Measurements from ENCODE around the gene ZBTB40.

Gene ZBTB40, protein sequence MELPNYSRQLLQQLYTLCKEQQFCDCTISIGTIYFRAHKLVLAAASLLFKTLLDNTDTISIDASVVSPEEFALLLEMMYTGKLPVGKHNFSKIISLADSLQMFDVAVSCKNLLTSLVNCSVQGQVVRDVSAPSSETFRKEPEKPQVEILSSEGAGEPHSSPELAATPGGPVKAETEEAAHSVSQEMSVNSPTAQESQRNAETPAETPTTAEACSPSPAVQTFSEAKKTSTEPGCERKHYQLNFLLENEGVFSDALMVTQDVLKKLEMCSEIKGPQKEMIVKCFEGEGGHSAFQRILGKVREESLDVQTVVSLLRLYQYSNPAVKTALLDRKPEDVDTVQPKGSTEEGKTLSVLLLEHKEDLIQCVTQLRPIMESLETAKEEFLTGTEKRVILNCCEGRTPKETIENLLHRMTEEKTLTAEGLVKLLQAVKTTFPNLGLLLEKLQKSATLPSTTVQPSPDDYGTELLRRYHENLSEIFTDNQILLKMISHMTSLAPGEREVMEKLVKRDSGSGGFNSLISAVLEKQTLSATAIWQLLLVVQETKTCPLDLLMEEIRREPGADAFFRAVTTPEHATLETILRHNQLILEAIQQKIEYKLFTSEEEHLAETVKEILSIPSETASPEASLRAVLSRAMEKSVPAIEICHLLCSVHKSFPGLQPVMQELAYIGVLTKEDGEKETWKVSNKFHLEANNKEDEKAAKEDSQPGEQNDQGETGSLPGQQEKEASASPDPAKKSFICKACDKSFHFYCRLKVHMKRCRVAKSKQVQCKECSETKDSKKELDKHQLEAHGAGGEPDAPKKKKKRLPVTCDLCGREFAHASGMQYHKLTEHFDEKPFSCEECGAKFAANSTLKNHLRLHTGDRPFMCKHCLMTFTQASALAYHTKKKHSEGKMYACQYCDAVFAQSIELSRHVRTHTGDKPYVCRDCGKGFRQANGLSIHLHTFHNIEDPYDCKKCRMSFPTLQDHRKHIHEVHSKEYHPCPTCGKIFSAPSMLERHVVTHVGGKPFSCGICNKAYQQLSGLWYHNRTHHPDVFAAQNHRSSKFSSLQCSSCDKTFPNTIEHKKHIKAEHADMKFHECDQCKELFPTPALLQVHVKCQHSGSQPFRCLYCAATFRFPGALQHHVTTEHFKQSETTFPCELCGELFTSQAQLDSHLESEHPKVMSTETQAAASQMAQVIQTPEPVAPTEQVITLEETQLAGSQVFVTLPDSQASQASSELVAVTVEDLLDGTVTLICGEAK

GRCh38 chr1:22451702-22452480 is at the start of gene ZBTB40:
TSS of gene ZBTB40 (plus strand) at chr1:22451851. CDS start at chr1:22489949, 38,098 bp downstream.
- peak; percentile 69 to 84 (median 81) for DNase-seq (ENCODE audit: low read depth in 2 of 3, low spot score in 2 of 3)

DNA sequence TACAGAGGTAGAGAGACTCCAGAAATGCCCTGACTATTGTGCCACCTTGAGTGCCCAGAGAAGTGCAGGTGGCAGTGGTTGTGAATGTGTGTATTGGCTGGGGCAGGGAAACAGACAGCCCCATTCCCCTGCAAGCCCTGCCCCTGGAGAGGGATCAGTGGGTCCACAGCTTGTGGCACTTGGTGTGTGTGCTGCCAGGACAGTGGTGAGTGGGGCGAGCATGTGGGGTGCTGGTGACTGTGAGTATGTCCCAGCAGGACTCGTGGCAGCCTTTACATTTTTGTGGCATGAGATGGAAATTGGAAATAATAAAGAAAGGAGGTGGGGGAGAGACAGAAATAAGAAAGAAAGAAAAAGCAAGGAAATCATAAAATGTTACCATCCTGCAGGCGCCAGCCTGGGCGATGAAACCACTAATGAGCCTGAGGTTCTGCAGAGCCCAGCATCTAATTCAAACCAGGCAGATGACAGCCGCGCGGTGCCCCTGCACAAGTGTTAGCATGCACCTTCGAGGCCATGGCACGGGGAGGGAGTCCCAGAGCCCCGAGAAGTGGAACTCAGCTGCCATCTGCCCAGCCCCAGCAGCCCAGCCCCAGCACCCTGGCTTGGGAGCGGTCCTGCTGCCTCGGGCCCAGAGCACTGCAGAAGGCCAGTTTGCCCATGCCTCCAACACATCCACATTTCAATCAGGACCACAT is 49.1 kb upstream of the ZBTB40 start:
- DNase-seq (ENCODE audit: low read depth in 2 of 3, low spot score in 2 of 3), result no peak

- DNase-seq (ENCODE audit: low read depth in 2 of 3, low spot score in 2 of 3), result no peak
These were observed 47.2 kb upstream of the ZBTB40 start for GRCh38 chr1:22404486-22404885.

DNA sequence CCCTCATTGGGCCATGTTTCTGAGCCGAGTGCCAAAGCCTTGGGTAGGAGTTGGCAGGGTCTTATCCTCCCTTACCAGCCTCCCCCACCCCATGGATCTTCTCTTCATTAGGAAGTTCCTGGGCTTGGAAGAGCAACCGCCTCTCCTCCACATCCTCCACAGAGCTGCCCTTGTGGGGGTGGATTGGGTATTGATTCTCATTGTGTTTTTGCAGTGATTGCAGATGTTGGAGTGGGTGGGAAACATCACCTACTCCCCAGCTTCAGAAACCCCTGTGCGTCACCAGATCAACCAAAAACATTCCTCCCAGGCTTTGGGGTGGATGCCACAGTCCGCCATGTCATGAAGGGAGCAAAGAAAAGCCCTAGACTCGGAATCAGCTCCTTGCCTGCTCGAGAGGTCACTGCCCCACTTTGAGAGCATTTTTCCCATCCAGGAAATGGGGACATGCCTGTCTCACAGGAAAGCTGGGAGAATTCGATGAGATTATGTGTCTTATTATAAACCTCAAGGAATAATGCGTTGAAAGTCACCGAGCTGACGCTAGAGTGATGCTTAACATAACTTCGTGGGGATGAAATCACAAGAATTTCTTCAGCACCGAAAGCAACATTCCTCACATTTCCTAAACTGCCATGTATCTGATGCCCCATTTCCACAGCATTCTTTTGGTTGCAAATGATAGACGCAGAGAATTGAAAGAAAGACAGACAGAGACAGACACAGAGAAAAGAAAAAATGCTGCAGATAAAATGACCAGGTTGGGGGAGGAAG is 44.7 kb upstream of the ZBTB40 start:
- DNase-seq (ENCODE audit: low read depth in 2 of 3, low spot score in 2 of 3), result no peak

DNA sequence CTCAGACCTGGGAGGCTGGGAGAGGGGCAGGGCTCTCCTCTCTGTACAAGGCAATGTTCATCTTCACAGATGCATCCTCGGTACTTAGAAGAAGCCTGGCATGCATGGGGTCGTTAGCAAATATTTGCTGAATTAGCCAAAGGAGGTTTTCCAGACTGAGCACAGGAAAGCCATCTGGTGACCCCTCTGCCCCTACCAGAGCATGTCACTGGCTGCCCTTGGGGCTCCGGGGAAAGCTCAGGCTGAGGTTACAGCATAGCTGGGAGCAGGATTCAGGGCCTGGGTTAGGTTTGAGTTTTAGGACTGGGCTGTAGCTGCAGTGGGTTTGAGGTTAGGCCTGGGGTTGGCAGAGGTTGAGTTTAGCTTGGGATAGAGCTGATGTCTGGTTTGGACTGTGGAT is 43.4 kb upstream of the ZBTB40 start:
- DNase-seq (ENCODE audit: low read depth in 2 of 3, low spot score in 2 of 3), result no peak

- DNase-seq (ENCODE audit: low read depth in 2 of 3, low spot score in 2 of 3), result no peak
These were observed 41.2 kb upstream of the ZBTB40 start for GRCh38 chr1:22410401-22410800.

GRCh38 chr1:22410928-22411495 is 40.6 kb upstream of the ZBTB40 start:
- DNase-seq (ENCODE audit: low read depth in 2 of 3, low spot score in 2 of 3), result no peak

GRCh38 chr1:22411589-22411988 is 40.1 kb upstream of the ZBTB40 start:
- DNase-seq (ENCODE audit: low read depth in 2 of 3, low spot score in 2 of 3), result no peak

- DNase-seq (ENCODE audit: low read depth in 2 of 3, low spot score in 2 of 3), result no peak
These were observed 38.5 kb upstream of the ZBTB40 start for GRCh38 chr1:22412932-22413727.

DNA sequence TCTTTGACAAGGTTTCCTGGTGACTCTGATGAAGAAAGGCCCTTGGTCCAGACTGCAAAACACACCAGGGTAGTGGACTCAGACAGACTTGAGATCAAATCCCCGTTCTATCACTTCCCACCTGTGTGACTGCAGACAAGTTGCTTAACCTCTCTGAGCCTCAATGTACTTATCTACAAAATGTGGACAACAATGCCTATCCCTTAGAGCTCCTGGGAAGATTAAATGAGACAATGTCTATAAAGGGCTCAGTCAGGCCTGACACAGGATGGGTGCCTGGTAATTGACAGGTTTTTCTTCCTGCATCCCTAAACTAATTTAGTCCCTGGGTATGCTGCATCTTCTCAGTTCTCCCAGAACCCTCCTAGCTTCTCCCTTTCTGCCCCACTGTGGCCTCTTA is 37.9 kb upstream of the ZBTB40 start:
- DNase-seq (ENCODE audit: low read depth in 2 of 3, low spot score in 2 of 3), result no peak

DNA sequence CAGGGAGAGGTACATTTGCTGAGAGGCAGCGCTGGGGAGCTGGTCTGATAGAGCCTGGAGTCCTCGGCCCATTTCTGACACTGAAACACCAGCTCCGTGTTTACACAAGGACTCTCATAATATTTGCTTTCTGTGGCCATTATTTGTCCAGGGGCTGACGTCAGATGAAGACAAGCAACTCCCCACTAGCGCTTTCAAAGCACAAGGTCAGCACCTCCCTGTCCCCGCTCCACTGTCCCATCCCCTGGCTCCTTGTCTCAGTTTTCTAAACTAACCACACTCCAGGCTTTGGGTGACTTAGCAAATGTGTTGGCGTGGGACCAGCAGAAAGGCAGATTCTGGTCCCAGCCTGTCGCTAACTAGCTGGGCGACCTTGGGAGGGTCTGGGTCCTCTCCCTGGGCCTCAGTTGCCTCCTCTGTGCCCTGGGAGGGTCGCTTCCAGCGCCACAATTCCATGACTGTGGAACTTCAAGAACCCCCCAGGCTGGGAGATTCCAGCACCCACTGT is 37.4 kb upstream of the ZBTB40 start:
- DNase-seq (ENCODE audit: low read depth in 2 of 3, low spot score in 2 of 3), result no peak

DNA sequence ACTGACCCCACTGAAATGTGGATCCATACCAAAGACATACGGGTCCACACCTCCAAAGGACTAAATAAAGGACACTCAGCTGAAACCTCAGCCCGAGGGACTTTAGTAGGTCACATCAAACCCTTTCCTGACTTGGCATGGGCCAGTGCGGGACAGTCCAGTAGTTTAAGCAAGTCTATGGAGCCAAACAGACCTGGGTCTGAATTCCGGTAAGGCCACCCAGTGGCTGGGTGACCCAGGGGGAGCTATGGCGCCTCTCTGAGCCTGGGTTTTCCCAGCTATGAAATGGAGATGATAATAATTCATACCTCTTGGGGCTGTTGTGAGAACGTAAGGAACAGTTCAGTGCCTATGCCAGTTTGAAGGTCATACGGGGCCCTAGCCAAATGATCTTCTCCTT is 36.2 kb upstream of the ZBTB40 start:
- no peak for DNase-seq (ENCODE audit: low read depth in 2 of 3, low spot score in 2 of 3)

GRCh38 chr1:22416555-22417454 is 34.8 kb upstream of the ZBTB40 start:
- peak; percentile 36 to 75 (median 60) for DNase-seq (ENCODE audit: low read depth in 2 of 3, low spot score in 2 of 3)

DNA sequence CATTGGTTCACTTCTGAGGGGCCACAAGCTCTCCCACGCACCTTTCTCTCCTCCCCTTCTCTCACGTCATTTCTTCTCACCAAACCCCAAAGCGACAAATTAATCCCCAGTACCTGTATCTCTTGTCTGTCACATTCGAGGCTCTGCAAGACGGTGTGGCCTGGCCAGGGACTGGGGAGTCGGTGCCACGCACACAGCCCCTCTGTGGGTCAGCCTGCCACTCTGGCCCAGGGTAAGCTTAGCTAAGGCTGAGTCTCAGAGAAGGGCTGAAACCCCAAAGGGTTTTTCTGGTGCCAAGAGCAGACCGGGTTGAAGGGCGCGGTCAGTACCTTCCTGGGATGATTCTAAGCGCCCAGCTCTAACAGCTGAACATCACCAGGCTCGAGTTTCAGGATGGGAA is 34.2 kb upstream of the ZBTB40 start:
- DNase-seq (ENCODE audit: low read depth in 2 of 3, low spot score in 2 of 3), result no peak

DNA sequence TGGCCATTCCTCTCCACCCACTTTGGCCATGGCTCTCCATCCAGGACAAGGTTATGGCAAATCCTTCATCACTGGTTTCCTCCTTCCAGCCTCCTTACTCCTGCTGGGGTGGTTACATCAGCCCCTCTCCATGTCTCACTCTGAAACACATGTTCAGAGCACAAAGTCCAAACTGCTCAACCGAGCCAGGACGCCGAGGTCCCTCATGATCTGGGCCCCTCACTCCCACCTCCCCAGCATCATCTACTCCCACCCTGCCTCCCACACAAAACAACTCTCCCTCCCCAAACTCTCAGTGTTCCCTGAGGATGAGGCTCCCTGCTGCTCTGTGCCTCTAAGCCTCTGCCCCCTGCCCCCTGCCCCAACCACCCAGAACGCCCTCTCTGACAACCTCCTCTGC is 33.3 kb upstream of the ZBTB40 start:
- DNase-seq (ENCODE audit: low read depth in 2 of 3, low spot score in 2 of 3), result no peak

GRCh38 chr1:22418933-22419382 is 32.7 kb upstream of the ZBTB40 start:
- DNase-seq (ENCODE audit: low read depth in 2 of 3, low spot score in 2 of 3), result no peak
